T follicular helper cell (primary cell): ENCODE measurements around the gene GNPTG.

ENCODE experiments used
- DNase-seq: peaks from one replicate; pipeline ENCODE4 v3.0.0-alpha.2; 2020; ENCODE audit warnings: low read depth

The GNPTG gene

GRCh38 chr16:1394367-1394951 is 42.7 kb downstream of the GNPTG start:
- no peak for DNase-seq

GRCh38 chr16:1395444-1396031 is 43.8 kb downstream of the GNPTG start:
- DNase-seq = no peak

- DNase-seq = no peak
Observed at GRCh38 chr16:1397779-1398178, 46.0 kb downstream of the GNPTG start.

- DNase-seq = no peak
Observed at GRCh38 chr16:1398351-1398750, 46.6 kb downstream of the GNPTG start.

GRCh38 chr16:1398826-1399581 is 47.3 kb downstream of the GNPTG start:
- DNase-seq = no peak

- DNase-seq = no peak
Observed at GRCh38 chr16:1401061-1401757, 49.5 kb downstream of the GNPTG start.

- no peak for DNase-seq
Observed at GRCh38 chr16:1401758-1402154, 50.0 kb downstream of the GNPTG start.

- DNase-seq = no peak
Observed at GRCh38 chr16:1403036-1403435, 51.3 kb downstream of the GNPTG start.

GRCh38 chr16:1403733-1404132 is 52.0 kb downstream of the GNPTG start:
- no peak for DNase-seq

- DNase-seq = no peak
Observed at GRCh38 chr16:1407753-1408152, 56.0 kb downstream of the GNPTG start.

- DNase-seq = peak; percentile 92
Observed at GRCh38 chr16:1408171-1408837, 56.6 kb downstream of the GNPTG start.

GRCh38 chr16:1412847-1413246 is 61.1 kb downstream of the GNPTG start:
- no peak for DNase-seq
